Activated naive CD8-positive, alpha-beta T cell treated with anti-CD3 and anti-CD28 coated beads, Interleukin-2, amount 50 U/mL, for 24 hours (primary cell): ENCODE measurements around the gene NTSR1.

Experiments used
- ATAC-seq: fragments of 150-1000 bp; cut with Tn5 transposase; one replicate; pipeline ENCODE4 v1.10.0; 2021
- DNase-seq: peaks from one replicate; pipeline ENCODE4 v3.0.0; 2021
- H3K27ac Mint-ChIP-seq: one replicate; pipeline ENCODE4 v1.8.0; 2021; ENCODE audit warnings: mild to moderate bottlenecking, mixed read lengths
- H3K27me3 Mint-ChIP-seq: one replicate; pipeline ENCODE4 v1.8.0; 2021; ENCODE audit warnings: mixed read lengths
- H3K36me3 Mint-ChIP-seq: one replicate; pipeline ENCODE4 v1.8.0; 2021; ENCODE audit warnings: low read depth, mixed read lengths
- H3K4me1 Mint-ChIP-seq: one replicate; pipeline ENCODE4 v1.8.0; 2021; ENCODE audit warnings: mixed read lengths
- H3K4me3 Mint-ChIP-seq: one replicate; pipeline ENCODE4 v1.8.0; 2021; ENCODE audit warnings: mild to moderate bottlenecking, moderate library complexity, mixed read lengths
- H3K9me3 Mint-ChIP-seq: one replicate; pipeline ENCODE4 v1.8.0; 2021; ENCODE audit warnings: mixed read lengths

The NTSR1 gene

DNA sequence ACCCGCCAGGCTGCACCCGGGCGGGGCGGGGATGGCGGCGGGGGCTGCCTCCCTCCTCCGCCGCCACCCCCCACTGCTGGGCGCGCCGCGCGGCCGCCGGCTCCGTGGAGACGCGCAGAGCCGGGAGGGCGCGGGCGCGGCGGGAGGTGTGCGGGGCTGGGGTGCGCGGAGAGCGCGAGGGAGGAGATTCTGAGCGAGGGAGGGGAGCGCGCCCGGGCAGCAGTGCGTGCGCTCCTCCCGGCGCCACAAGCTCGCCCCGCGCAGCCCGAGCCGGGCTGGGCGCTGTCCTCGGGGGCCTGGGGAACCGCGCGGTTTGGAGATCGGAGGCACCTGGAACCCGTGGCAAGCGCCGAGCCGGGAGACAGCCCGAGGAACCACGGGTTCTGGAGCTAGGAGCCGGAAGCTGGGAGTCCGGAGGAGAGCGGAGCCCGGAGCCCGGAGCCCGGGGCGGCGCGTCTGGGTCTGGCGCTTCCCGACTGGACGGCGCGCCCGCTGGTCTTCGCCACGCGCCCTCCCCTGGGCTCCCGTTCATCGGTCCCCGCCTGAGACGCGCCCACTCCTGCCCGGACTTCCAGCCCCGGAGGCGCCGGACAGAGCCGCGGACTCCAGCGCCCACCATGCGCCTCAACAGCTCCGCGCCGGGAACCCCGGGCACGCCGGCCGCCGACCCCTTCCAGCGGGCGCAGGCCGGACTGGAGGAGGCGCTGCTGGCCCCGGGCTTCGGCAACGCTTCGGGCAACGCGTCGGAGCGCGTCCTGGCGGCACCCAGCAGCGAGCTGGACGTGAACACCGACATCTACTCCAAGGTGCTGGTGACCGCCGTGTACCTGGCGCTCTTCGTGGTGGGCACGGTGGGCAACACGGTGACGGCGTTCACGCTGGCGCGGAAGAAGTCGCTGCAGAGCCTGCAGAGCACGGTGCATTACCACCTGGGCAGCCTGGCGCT, at the start of gene NTSR1:
Gene NTSR1 (plus strand): TSS at position 246 of the 946 bp plus-strand sequence. CDS start 372 bp downstream, at position 618.
- H3K27ac Mint-ChIP-seq, result no peak within 1 kb of the TSS
- ATAC-seq (no peak), DNase-seq (no peak)
- peaks cover 28% of the 10 kb centered on the region for H3K27me3 Mint-ChIP-seq
- no peak within 1 kb of the TSS for H3K4me3 Mint-ChIP-seq
- H3K9me3 Mint-ChIP-seq, result no peaks in the 10 kb centered on the region
- peaks cover 2% of the 10 kb centered on the region for H3K4me1 Mint-ChIP-seq
- H3K36me3 Mint-ChIP-seq, result no peaks in the 10 kb centered on the region

DNA sequence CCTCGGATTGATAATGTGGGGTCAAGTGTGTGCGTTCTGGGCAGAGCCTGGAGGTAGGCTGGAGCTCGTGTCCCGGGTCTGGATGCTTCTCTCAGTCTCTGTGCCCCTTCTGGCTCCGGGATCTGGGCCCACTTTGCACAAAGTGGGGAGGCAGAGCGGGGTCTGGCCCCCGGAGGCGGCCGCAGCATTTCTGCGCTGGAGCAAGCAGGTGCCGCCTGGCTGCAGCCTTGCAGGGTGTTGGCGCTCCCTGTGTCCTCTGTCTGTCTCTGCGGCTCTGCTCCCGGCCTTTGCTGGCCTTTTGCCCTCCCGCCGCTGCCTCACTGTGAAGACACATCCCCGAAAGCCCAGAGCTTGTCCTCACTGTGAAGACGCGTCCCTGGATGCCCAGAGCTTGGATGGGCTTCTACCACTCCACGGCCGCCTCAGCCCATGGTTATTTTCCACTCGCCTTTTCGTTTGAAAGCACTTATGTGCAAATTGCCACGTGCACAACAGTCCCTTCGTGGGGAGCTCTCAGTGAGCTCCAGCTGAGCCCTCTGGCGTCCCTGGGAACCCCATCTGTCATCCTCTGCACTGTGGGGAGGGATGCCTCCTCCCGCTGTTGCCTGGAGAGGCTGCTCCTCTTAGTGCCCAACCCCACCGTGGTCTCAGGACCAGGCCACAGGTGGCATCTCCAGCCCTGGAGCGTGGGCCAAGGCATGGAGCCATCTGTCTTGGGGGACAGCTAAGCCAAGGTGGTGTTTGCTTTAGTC, 49.0 kb upstream of the NTSR1 start:
- no peak for ATAC-seq
- H3K36me3 Mint-ChIP-seq, result peaks cover 10% of the 10 kb centered on the region
- H3K27ac Mint-ChIP-seq, result no peak overlapping the region

DNA sequence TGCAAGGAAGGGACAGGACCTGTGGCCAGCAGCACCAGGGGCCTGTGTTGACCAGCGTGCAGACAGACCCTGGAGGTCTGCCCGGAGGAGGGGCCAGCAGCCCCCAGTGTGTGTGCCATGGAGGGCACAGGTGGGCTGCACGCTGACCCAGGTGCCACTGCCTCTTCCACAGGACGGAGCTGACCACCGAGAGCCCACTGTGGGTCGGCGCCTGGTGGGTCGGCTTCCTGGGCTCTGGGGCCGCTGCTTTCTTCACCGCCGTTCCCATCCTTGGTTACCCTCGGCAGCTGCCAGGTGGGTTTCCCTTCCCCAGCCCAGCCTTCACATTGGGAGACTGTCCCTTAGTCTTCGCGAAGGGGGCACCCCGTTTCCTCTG, 48.4 kb upstream of the NTSR1 start:
- Mint-ChIP-seq H3K4me1 (no peaks in the 10 kb centered on the region), H3K4me3 (no peak overlapping the region), H3K27me3 (no peaks in the 10 kb centered on the region), H3K9me3 (no peaks in the 10 kb centered on the region), H3K27ac (no peak overlapping the region), H3K36me3 (peaks cover 12% of the 10 kb centered on the region)
- ATAC-seq (no peak), DNase-seq (no peak)

More for the DNA sequence above, 49.0 kb upstream of the NTSR1 start:
- no peak for DNase-seq
- no peaks in the 10 kb centered on the region for H3K4me1 Mint-ChIP-seq
- no peaks in the 10 kb centered on the region for H3K9me3 Mint-ChIP-seq
- H3K27me3 Mint-ChIP-seq, result no peaks in the 10 kb centered on the region
- H3K4me3 Mint-ChIP-seq, result no peak overlapping the region

- H3K4me3 Mint-ChIP-seq, result no peak overlapping the region
- H3K27ac Mint-ChIP-seq, result no peak overlapping the region
- ATAC-seq (no peak), DNase-seq (no peak)
- H3K36me3 Mint-ChIP-seq, result peaks cover 12% of the 10 kb centered on the region
- no peaks in the 10 kb centered on the region for H3K4me1 Mint-ChIP-seq
- no peaks in the 10 kb centered on the region for H3K27me3 Mint-ChIP-seq
- no peaks in the 10 kb centered on the region for H3K9me3 Mint-ChIP-seq
Observed at GRCh38 chr20:62660768-62661167, 47.9 kb upstream of the NTSR1 start.

GRCh38 chr20:62661647-62662046, 47.0 kb upstream of the NTSR1 start:
- Mint-ChIP-seq H3K36me3 (peaks cover 12% of the 10 kb centered on the region), H3K4me3 (no peak overlapping the region), H3K27me3 (no peaks in the 10 kb centered on the region), H3K27ac (no peak overlapping the region), H3K4me1 (no peaks in the 10 kb centered on the region), H3K9me3 (no peaks in the 10 kb centered on the region)
- no peak for DNase-seq
- no peak for ATAC-seq

GRCh38 chr20:62662422-62662821, 46.2 kb upstream of the NTSR1 start:
- H3K36me3 Mint-ChIP-seq, result peaks cover 12% of the 10 kb centered on the region
- DNase-seq (no peak), ATAC-seq (no peak)
- no peaks in the 10 kb centered on the region for H3K27me3 Mint-ChIP-seq
- H3K4me1 Mint-ChIP-seq, result no peaks in the 10 kb centered on the region
- no peak overlapping the region for H3K4me3 Mint-ChIP-seq
- H3K9me3 Mint-ChIP-seq, result no peaks in the 10 kb centered on the region
- no peak overlapping the region for H3K27ac Mint-ChIP-seq

- H3K9me3 Mint-ChIP-seq, result no peaks in the 10 kb centered on the region
- no peaks in the 10 kb centered on the region for H3K27me3 Mint-ChIP-seq
- ATAC-seq (no peak), DNase-seq (no peak)
- no peaks in the 10 kb centered on the region for H3K4me1 Mint-ChIP-seq
- H3K36me3 Mint-ChIP-seq, result peaks cover 18% of the 10 kb centered on the region
- H3K4me3 Mint-ChIP-seq, result no peak overlapping the region
- H3K27ac Mint-ChIP-seq, result no peak overlapping the region
Observed at GRCh38 chr20:62663145-62664018, 45.3 kb upstream of the NTSR1 start.

GRCh38 chr20:62664019-62664971, 44.3 kb upstream of the NTSR1 start:
- Mint-ChIP-seq H3K36me3 (peaks cover 17% of the 10 kb centered on the region), H3K4me3 (no peak overlapping the region), H3K27ac (no peak overlapping the region), H3K27me3 (no peaks in the 10 kb centered on the region), H3K9me3 (no peaks in the 10 kb centered on the region), H3K4me1 (no peaks in the 10 kb centered on the region)
- no peak for ATAC-seq
- DNase-seq, result no peak

- H3K4me3 Mint-ChIP-seq, result no peak overlapping the region
- DNase-seq (no peak), ATAC-seq (no peak)
- no peaks in the 10 kb centered on the region for H3K27me3 Mint-ChIP-seq
- H3K36me3 Mint-ChIP-seq, result peaks cover 19% of the 10 kb centered on the region
- H3K27ac Mint-ChIP-seq, result no peak overlapping the region
- H3K9me3 Mint-ChIP-seq, result no peaks in the 10 kb centered on the region
- no peaks in the 10 kb centered on the region for H3K4me1 Mint-ChIP-seq
Observed at GRCh38 chr20:62665153-62665754, 43.4 kb upstream of the NTSR1 start.

GRCh38 chr20:62665826-62666735, 42.6 kb upstream of the NTSR1 start:
- DNase-seq (no peak), ATAC-seq (no peak)
- Mint-ChIP-seq H3K4me1 (no peaks in the 10 kb centered on the region), H3K27me3 (no peaks in the 10 kb centered on the region), H3K27ac (no peak overlapping the region), H3K4me3 (no peak overlapping the region), H3K36me3 (peaks cover 19% of the 10 kb centered on the region), H3K9me3 (no peaks in the 10 kb centered on the region)

DNA sequence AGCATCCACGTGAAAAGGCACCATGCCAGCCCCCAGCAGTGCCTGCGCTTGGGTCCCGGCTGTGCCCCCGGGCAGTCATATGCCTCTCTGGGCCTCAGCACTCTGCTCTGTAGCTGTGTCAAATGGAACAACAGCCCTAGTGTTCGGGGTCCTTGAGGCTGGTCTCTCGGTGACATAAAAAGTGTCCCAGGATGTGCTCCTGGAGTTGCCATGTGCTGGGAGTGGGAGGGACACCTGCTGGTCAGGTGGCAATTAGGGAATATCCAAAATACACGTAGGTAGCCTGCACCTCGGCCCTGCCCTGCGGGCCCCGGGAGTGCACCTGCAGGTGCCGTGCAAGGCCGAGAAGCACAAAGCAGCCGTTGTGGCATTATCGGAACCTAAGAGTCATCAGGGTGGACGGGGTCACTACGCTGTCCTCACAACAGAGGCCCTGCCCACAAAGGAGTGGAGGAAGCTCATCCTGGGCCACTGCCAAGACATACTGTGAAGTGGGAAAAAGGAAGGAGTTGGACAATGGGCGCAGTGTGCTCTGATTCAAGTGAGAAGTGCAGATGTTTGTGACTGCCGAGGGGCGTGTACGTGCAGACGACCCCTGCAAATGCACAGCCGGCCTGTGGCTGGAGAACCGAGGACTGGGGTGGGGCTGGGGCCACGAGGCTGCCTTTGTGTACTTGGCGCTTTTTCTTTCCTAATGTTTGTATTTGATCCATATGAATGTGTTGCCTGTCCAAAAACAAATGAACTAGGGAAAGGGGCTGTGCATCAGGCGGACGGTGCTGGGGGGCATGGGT, 41.7 kb upstream of the NTSR1 start:
- no peaks in the 10 kb centered on the region for H3K27me3 Mint-ChIP-seq
- H3K9me3 Mint-ChIP-seq, result no peaks in the 10 kb centered on the region
- H3K36me3 Mint-ChIP-seq, result peaks cover 23% of the 10 kb centered on the region
- H3K27ac Mint-ChIP-seq, result no peak overlapping the region
- DNase-seq (no peak), ATAC-seq (no peak)
- no peaks in the 10 kb centered on the region for H3K4me1 Mint-ChIP-seq
- H3K4me3 Mint-ChIP-seq, result no peak overlapping the region
